HepG2 (cell line): ENCODE measurements around the gene WDR47.

ENCODE experiments used
- KLF6 ChIP-seq: IDR thresholded peaks from 2 replicates; pipeline ENCODE4 v1.8.0; 2016; ENCODE audit warnings: missing biosample characterization, missing genetic modification reagents
- POLR2A ChIP-seq, 2 experiments: IDR thresholded peaks; 2 replicates each; pipeline ENCODE4 v1.6.1; 2011; ENCODE audit warnings: low read depth in 2 of 2, low read length in 2 of 2, mild to moderate bottlenecking in 1 of 2, moderate library complexity in 1 of 2; ENCODE audit not compliant: insufficient read depth in 1 of 2
- POLR2AphosphoS5 ChIP-seq: IDR thresholded peaks from 2 replicates; pipeline ENCODE4 v1.6.1; 2012; ENCODE audit warnings: low read depth, low read length
- TAF1 ChIP-seq: sonication (generic); formaldehyde crosslinking; IDR thresholded peaks from 2 replicates; pipeline ENCODE4 v1.4.0; 2020; ENCODE audit warnings: missing genetic modification reagents
- ZNF367 ChIP-seq: sonication (generic); formaldehyde crosslinking; IDR thresholded peaks from 2 replicates; pipeline ENCODE4 v1.4.0; 2020; ENCODE audit warnings: missing genetic modification reagents, borderline replicate concordance
- TF ChIP-seq, protein P1 (sequence below): sonication (generic); formaldehyde crosslinking; IDR thresholded peaks from 2 replicates; pipeline ENCODE4 v1.4.0; 2020; ENCODE audit warnings: missing genetic modification reagents
- TF ChIP-seq, protein P2 (sequence below): sonication (generic); formaldehyde crosslinking; IDR thresholded peaks from 2 replicates; pipeline ENCODE4 v1.5.0; 2020; ENCODE audit warnings: mild to moderate bottlenecking, missing genetic modification reagents

DNA sequence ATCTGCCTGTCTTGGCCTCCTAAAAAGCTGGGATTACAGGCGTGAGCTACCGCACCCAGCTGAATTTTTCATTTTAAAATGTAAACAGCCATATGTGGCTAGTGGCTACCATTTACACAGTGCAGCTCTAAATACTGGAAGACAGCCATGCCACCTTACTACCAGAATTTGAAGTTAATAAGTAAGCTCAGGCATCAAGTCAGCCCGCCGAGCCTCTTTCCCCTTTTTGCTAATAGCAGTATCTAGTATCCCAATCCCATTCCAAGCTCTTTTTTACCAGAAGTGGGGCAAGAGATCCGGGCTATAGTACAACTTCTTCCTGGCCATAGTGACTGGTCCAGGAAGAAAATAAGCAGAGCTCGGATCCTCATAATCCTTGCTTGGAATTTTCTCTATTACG lies 18.8 kb upstream of the WDR47 start:
- TF ChIP-seq KLF6 (no peak), POLR2AphosphoS5 (no peak), TAF1 (CRISPR knock-in tag) (no peak), POLR2A (IDR thresholded peaks at IDR 0.05; ENCODE audit: insufficient read depth in 1 of 2, low read depth in 2 of 2, low read length in 2 of 2) (no peak), ZNF367 (CRISPR knock-in tag) (no peak)
- TF ChIP-seq, protein P1, sequence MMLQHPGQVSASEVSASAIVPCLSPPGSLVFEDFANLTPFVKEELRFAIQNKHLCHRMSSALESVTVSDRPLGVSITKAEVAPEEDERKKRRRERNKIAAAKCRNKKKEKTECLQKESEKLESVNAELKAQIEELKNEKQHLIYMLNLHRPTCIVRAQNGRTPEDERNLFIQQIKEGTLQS (CRISPR knock-in tag) = no peak
- TF ChIP-seq, protein P2, sequence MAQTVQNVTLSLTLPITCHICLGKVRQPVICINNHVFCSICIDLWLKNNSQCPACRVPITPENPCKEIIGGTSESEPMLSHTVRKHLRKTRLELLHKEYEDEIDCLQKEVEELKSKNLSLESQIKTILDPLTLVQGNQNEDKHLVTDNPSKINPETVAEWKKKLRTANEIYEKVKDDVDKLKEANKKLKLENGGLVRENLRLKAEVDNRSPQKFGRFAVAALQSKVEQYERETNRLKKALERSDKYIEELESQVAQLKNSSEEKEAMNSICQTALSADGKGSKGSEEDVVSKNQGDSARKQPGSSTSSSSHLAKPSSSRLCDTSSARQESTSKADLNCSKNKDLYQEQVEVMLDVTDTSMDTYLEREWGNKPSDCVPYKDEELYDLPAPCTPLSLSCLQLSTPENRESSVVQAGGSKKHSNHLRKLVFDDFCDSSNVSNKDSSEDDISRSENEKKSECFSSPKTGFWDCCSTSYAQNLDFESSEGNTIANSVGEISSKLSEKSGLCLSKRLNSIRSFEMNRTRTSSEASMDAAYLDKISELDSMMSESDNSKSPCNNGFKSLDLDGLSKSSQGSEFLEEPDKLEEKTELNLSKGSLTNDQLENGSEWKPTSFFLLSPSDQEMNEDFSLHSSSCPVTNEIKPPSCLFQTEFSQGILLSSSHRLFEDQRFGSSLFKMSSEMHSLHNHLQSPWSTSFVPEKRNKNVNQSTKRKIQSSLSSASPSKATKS (CRISPR knock-in tag) = no peak
